HCEC 1CT (cell line): ENCODE measurements around the gene PYCARD.
"Not testable (repeated sequence)": the region's sequence is repeated elsewhere in the genome, so short reads cannot be mapped to it uniquely, and the experiment has no call there.

ENCODE experiments used
- DNase-seq: peaks from one replicate; pipeline ENCODE4 v3.0.0-alpha.2; 2017

The PYCARD gene

GRCh38 chr16:31202414-31203375, at the start of gene PYCARD:
PYCARD (minus strand) TSS chr16:31202760; CDS start chr16:31202690, 70 bp downstream.
- DNase-seq, result peak; percentile 33

GRCh38 chr16:31251435-31251834, 48.9 kb upstream of the PYCARD start:
- DNase-seq, result no peak

- no peak for DNase-seq
Measured at GRCh38 chr16:31250782-31251384, 48.3 kb upstream of the PYCARD start.

GRCh38 chr16:31248344-31248743, 45.8 kb upstream of the PYCARD start:
- DNase-seq, result no peak

- DNase-seq, result no peak
Measured at GRCh38 chr16:31246296-31246695, 43.7 kb upstream of the PYCARD start.

GRCh38 chr16:31245598-31245997, 43.0 kb upstream of the PYCARD start:
- DNase-seq, result not testable (repeated sequence)

- no peak for DNase-seq
Measured at GRCh38 chr16:31243734-31244670, 41.4 kb upstream of the PYCARD start.

- no peak for DNase-seq
Measured at GRCh38 chr16:31242206-31242605, 39.6 kb upstream of the PYCARD start.

GRCh38 chr16:31238041-31238440, 35.5 kb upstream of the PYCARD start:
- DNase-seq, result no peak

- no peak for DNase-seq
Measured at GRCh38 chr16:31229501-31229900, 26.9 kb upstream of the PYCARD start.

- DNase-seq, result no peak
Measured at GRCh38 chr16:31228206-31228605, 25.6 kb upstream of the PYCARD start.

- DNase-seq, result no peak
Measured at GRCh38 chr16:31225193-31225592, 22.6 kb upstream of the PYCARD start.

GRCh38 chr16:31224092-31224955, 21.8 kb upstream of the PYCARD start:
- no peak for DNase-seq

GRCh38 chr16:31223044-31223443, 20.5 kb upstream of the PYCARD start:
- no peak for DNase-seq

GRCh38 chr16:31221357-31222160, 19.0 kb upstream of the PYCARD start:
- DNase-seq, result no peak

- no peak for DNase-seq
Measured at GRCh38 chr16:31219154-31219741, 16.7 kb upstream of the PYCARD start.

- no peak for DNase-seq
Measured at GRCh38 chr16:31217136-31217530, 14.6 kb upstream of the PYCARD start.

- no peak for DNase-seq
Measured at GRCh38 chr16:31216422-31217135, 14.0 kb upstream of the PYCARD start, which contains the start of gene PYDC1. PYDC1 (minus strand) TSS chr16:31217135; CDS start chr16:31217028, 107 bp downstream.

- no peak for DNase-seq
Measured at GRCh38 chr16:31215287-31216162, 13.0 kb upstream of the PYCARD start.
